ENCODE data around the gene CDKN3.
"Not testable (repeated sequence)": the region's sequence is repeated elsewhere in the genome, so short reads cannot be mapped to it uniquely, and the experiment has no call there.

Gene CDKN3

GRCh38 chr14:54424479-54424901 is 27.7 kb downstream of the CDKN3 start:
- DNase-seq = no peak

GRCh38 chr14:54425068-54425467 is 28.3 kb downstream of the CDKN3 start:
- DNase-seq = no peak

- DNase-seq = no peak
These were observed 28.9 kb downstream of the CDKN3 start for GRCh38 chr14:54425537-54426274.

- DNase-seq = no peak
These were observed 31.1 kb downstream of the CDKN3 start for GRCh38 chr14:54427871-54428270.

- DNase-seq = no peak
These were observed 31.7 kb downstream of the CDKN3 start for GRCh38 chr14:54428527-54428926.

GRCh38 chr14:54435500-54435981 is 38.7 kb downstream of the CDKN3 start:
- DNase-seq = no peak

GRCh38 chr14:54437954-54438353 is 41.1 kb downstream of the CDKN3 start:
- DNase-seq = not testable (repeated sequence)

- DNase-seq = no peak
These were observed 41.9 kb downstream of the CDKN3 start for GRCh38 chr14:54438703-54439102.

GRCh38 chr14:54440037-54440436 is 43.2 kb downstream of the CDKN3 start:
- DNase-seq = no peak

GRCh38 chr14:54440476-54440872 is 43.7 kb downstream of the CDKN3 start:
- DNase-seq = no peak

GRCh38 chr14:54440873-54441868 is 44.4 kb downstream of the CDKN3 start, which contains the start of gene CNIH1:
Gene CNIH1 (minus strand): TSS chr14:54441374. CDS start chr14:54441327, 47 bp downstream.
- DNase-seq = peak; percentile 93

GRCh38 chr14:54442961-54443360 is 46.2 kb downstream of the CDKN3 start:
- not testable (repeated sequence) for DNase-seq

GRCh38 chr14:54443981-54444380 is 47.2 kb downstream of the CDKN3 start:
- DNase-seq = no peak

- no peak for DNase-seq
These were observed 47.9 kb downstream of the CDKN3 start for GRCh38 chr14:54444681-54445080.

GRCh38 chr14:54446161-54446693 is 49.4 kb downstream of the CDKN3 start:
- no peak for DNase-seq

GRCh38 chr14:54447231-54447692 is 50.5 kb downstream of the CDKN3 start:
- no peak for DNase-seq

- no peak for DNase-seq
These were observed 53.7 kb downstream of the CDKN3 start for GRCh38 chr14:54450535-54450934.

- no peak for DNase-seq
These were observed 54.4 kb downstream of the CDKN3 start for GRCh38 chr14:54451121-54451601.

- no peak for DNase-seq
These were observed 55.2 kb downstream of the CDKN3 start for GRCh38 chr14:54451961-54452360.

- DNase-seq = no peak
These were observed 56.4 kb downstream of the CDKN3 start for GRCh38 chr14:54453252-54453651.

GRCh38 chr14:54453990-54454389 is 57.2 kb downstream of the CDKN3 start:
- not testable (repeated sequence) for DNase-seq

GRCh38 chr14:54455363-54455762 is 58.6 kb downstream of the CDKN3 start:
- DNase-seq = no peak

All from central memory CD4-positive, alpha-beta T cell (primary cell).